ENCODE measurements around the gene OVAAL.

Gene OVAAL

GRCh38 chr1:180606155-180606554 is 47.4 kb downstream of the OVAAL start:
- DNase-seq (ENCODE audit: low read depth, low spot score) = no peak

- DNase-seq (ENCODE audit: low read depth, low spot score) = no peak
Measured at GRCh38 chr1:180609643-180610555, 51.1 kb downstream of the OVAAL start.

GRCh38 chr1:180610556-180611015 is 51.8 kb downstream of the OVAAL start:
- DNase-seq (ENCODE audit: low read depth, low spot score) = no peak

- DNase-seq (ENCODE audit: low read depth, low spot score) = no peak
Measured at GRCh38 chr1:180611016-180611930, 52.5 kb downstream of the OVAAL start.

GRCh38 chr1:180612632-180613031 is 53.9 kb downstream of the OVAAL start:
- DNase-seq (ENCODE audit: low read depth, low spot score) = no peak

- no peak for DNase-seq (ENCODE audit: low read depth, low spot score)
Measured at GRCh38 chr1:180614730-180615129, 56.0 kb downstream of the OVAAL start.

GRCh38 chr1:180615493-180616290 is 56.9 kb downstream of the OVAAL start:
- no peak for DNase-seq (ENCODE audit: low read depth, low spot score)
